Measurements from ENCODE around the gene NDRG3. TPM values are rescaled to one million over a fixed set of nuclear protein-coding genes. Genes with fewer than 3 reads are reported as not detected.

NDRG3 gene
- total and polyA plus RNA-seq, 2 of the 8 experiments (the other 6 are each of a cell fraction or from before 2014, with no cell fraction given): 25.7 to 32.3 TPM

DNA sequence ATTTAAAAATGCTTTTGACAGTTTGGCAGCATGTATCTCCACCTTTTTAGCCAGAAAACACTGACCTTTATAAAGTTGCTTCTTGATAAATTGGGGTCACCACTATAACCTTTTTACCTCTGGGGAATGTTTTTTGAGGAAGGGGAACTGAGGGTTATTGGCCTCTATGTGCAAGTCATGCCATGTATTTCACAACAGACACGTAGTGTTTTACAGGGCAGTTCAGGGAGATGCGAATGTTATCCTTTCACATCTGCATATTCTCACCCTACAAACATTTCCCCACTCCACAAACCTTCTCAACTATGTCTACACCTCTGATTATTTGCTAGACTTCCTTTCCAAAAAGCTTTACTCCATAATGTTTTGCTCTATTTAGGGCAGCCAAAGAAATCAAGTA, 82.9 kb downstream of the NDRG3 start:
- H3K4me1 ChIP-seq (replicated peaks in 1 of 4; ENCODE audit: control insufficient read depth in 3 of 4, insufficient read depth in 4 of 4, low read length in 3 of 4): no peaks in the 10 kb centered on the region
- H2BK20ac ChIP-seq (ENCODE audit: low read length): no peak overlapping the region
- no peak overlapping the region for H4K91ac ChIP-seq (replicated peaks; ENCODE audit: insufficient read length, low read length)
- H3K36me3 ChIP-seq (ENCODE audit: control insufficient read depth in 2 of 4, insufficient read depth in 4 of 4, low read length in 3 of 4): peaks cover 0 to 8% (median 0%) of the 10 kb centered on the region in 4 experiments; a peak in 2 of 8 replicates
- H2BK5ac ChIP-seq (ENCODE audit: low read depth, low read length): no peak overlapping the region
- H3K79me2 ChIP-seq (ENCODE audit: control insufficient read depth in 1 of 2, insufficient read depth in 2 of 2, low read length in 2 of 2): no peaks in the 10 kb centered on the region
- no peaks in the 10 kb centered on the region for H3K79me1 ChIP-seq (ENCODE audit: low read depth, low read length)
- no peak overlapping the region for H2AK5ac ChIP-seq (ENCODE audit: low read depth, low read length)
- no peak overlapping the region for H4K8ac ChIP-seq (ENCODE audit: extremely low read depth, insufficient read depth, low read length)
- no peak overlapping the region for H2BK15ac ChIP-seq (ENCODE audit: low read length)
- TF ChIP-seq RNF2 (IDR thresholded peaks at IDR 0.05; ENCODE audit: borderline replicate concordance, low read depth, low read length, missing control alignments, poor library complexity, severe bottlenecking): no peak
- TF ChIP-seq KDM1A (IDR thresholded peaks at IDR 0.05; ENCODE audit: borderline replicate concordance, low read length): no peak
- TF ChIP-seq, protein P1, sequence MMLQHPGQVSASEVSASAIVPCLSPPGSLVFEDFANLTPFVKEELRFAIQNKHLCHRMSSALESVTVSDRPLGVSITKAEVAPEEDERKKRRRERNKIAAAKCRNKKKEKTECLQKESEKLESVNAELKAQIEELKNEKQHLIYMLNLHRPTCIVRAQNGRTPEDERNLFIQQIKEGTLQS (IDR thresholded peaks at IDR 0.05; ENCODE audit: insufficient read depth, low read depth, low read length): no peak
- TF ChIP-seq SRF (IDR thresholded peaks at IDR 0.05; ENCODE audit: low read depth, low read length): no peak
- no peak for TF ChIP-seq ASH2L (IDR thresholded peaks at IDR 0.05; ENCODE audit: low read length)
- TF ChIP-seq FOSL1 (IDR thresholded peaks at IDR 0.05; ENCODE audit: insufficient read depth, low read depth, low read length): no peak
- no peaks in the 10 kb centered on the region for H3K27me3 ChIP-seq (replicated peaks in 1 of 4; ENCODE audit: control insufficient read depth in 3 of 4, extremely low read depth in 1 of 4, insufficient read depth in 3 of 4, low read length in 3 of 4)
- H3K27ac ChIP-seq (ENCODE audit: low read depth, low read length): no peak overlapping the region
- H3K14ac ChIP-seq (ENCODE audit: insufficient read length): no peak overlapping the region
- no peak overlapping the region for H3K4ac ChIP-seq (replicated peaks; ENCODE audit: insufficient read length, low read depth, low read length)
- no peak overlapping the region for H3K4me2 ChIP-seq (ENCODE audit: insufficient read depth in 1 of 2, low read depth in 2 of 2, low read length in 2 of 2)
- CTCF ChIA-PET (ENCODE audit: partially characterized antibody): no interaction called here
- H3K4me3 ChIP-seq (ENCODE audit: extremely low read depth in 1 of 4, insufficient read depth in 2 of 4, low read depth in 3 of 4, low read length in 4 of 4): no peak overlapping the region
- H3K23me2 ChIP-seq (ENCODE audit: low read depth, low read length): no peaks in the 10 kb centered on the region
- DNase-seq (ENCODE audit: low read depth in 1 of 2, low spot score in 2 of 2): no peak
- no peak overlapping the region for H2BK12ac ChIP-seq (ENCODE audit: low read depth, low read length)
- H2AFZ ChIP-seq (ENCODE audit: low read length): no peak overlapping the region
- H4K5ac ChIP-seq (ENCODE audit: insufficient read length, low read depth, low read length): no peak overlapping the region
- WGBS, 2 experiments (ENCODE audit: extremely low coverage in 1 of 2, insufficient coverage in 1 of 2, insufficient read length in 1 of 2, insufficient replicate concordance in 2 of 2, low coverage in 1 of 2, low lambda C conversion rate in 2 of 2, missing lambda C conversion rate in 1 of 2): 94% methylated on average over 2 of the region's 2 CpGs; no CpG with 5 or more reads in 1 of the 2 experiments
- no peak overlapping the region for H3K18ac ChIP-seq (ENCODE audit: extremely low read depth, low read length)
- H3K9ac ChIP-seq (replicated peaks in 1 of 4; ENCODE audit: extremely low read depth in 1 of 4, low read depth in 3 of 4, low read length in 3 of 4): no peak overlapping the region
- POLR2A ChIA-PET (ENCODE audit: partially characterized antibody): no interaction called here
- no peak overlapping the region for H3K23ac ChIP-seq (ENCODE audit: insufficient read length)
- no peak overlapping the region for H3K56ac ChIP-seq (replicated peaks; ENCODE audit: insufficient read length, low read depth, low read length)
- no peaks in the 10 kb centered on the region for H3K9me3 ChIP-seq (ENCODE audit: insufficient read depth in 2 of 2, low read depth in 1 of 2, low read length in 1 of 2)
- no peak overlapping the region for H2BK120ac ChIP-seq (replicated peaks; ENCODE audit: low read depth, low read length)
- no peaks in the 10 kb centered on the region for H4K20me1 ChIP-seq (replicated peaks in 1 of 2; ENCODE audit: control insufficient read depth in 1 of 2, insufficient read depth in 2 of 2, low read length in 2 of 2)
- no peak for FAIRE-seq

Data from H1 (cell line).